Right lung (tissue), 5 donors: Measurements from ENCODE around the gene SCARF1. TPM values are rescaled to one million over a fixed set of nuclear protein-coding genes. Genes with fewer than 3 reads are reported as not detected.

Source experiments
- DNase-seq, 2 donors: peaks; one replicate each; pipeline ENCODE4 v3.0.0-alpha.2; 2013
- polyA plus RNA-seq, 5 donors: library from polyadenylated mRNA; unstranded; fragments of 120-200 nt; gene quantifications; one replicate each; pipeline versions ENCODE4 v1.2.1 to v1.2.3, GENCODE V29; 2013; ENCODE audit warnings: inconsistent platforms in 1 of 5, low replicate concordance in 1 of 5; ENCODE audit not compliant: insufficient read length in 5 of 5, insufficient read depth in 1 of 5

Gene SCARF1
- polyA plus RNA-seq, 5 donors = 14.6 to 23.5 (median 20.4) TPM

- no peak for DNase-seq
These were observed 15.8 kb downstream of the SCARF1 start for GRCh38 chr17:1629504-1630310.

DNA sequence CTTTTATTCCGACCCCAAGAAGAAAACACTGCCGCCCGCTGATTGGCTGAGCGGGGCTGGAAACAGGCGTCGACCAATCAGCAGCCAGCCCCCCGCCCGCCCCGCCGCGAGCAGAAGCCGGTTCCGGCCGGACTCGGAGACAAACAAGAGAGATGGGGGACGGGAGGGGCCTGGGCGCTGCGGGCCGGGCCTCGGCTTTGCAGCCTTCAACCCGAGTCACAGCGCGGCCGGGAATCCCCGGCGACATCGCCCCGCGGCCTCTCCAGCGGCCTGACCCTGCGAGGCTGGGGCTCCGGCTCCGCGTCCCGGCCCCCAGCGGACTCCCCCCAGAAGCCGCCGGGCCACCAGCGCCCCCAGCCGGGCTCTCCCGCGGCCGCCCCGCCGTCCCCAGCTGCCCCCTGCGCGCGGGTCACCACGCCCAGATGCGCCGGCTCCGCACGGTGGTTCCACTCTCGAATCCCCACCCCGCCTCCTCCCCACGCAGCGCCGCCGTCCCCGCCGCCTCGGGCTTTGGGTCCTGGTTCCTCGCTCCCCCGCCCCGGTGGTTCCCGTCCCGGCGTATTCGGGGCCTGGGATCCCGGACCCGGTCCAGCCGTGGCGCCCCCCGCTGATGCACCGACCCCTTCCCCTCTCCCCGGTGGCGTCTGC lies 16.6 kb downstream of the SCARF1 start:
- peak; percentile 94 for DNase-seq

GRCh38 chr17:1627982-1628855 lies 17.3 kb downstream of the SCARF1 start, which contains the start of gene SLC43A2:
SLC43A2 (minus strand) TSS chr17:1628834; CDS start chr17:1627874, 960 bp downstream.
- DNase-seq = peak; percentile 85 to 86

GRCh38 chr17:1627182-1627981 lies 18.1 kb downstream of the SCARF1 start:
- no peak for DNase-seq

DNA sequence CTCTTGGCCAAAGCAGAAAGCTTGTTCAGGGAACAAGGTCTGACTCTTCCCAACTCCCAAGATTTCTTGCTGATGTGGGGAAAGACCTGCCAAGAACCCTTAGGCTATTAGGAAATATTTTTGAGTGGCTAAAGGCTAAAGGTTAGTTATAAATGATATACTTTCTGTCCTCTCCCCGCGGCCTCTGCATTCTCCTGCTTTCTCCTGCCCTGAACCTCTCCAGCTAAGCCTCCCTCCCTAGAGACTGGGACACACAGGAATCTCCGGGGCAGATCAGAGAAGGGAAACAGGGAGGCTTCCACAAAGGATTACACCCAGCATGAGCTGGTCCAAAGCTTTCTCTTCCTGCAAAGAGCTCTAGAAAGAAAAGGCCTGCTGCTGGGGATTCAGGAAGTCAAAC lies 19.2 kb downstream of the SCARF1 start:
- no peak for DNase-seq

DNA sequence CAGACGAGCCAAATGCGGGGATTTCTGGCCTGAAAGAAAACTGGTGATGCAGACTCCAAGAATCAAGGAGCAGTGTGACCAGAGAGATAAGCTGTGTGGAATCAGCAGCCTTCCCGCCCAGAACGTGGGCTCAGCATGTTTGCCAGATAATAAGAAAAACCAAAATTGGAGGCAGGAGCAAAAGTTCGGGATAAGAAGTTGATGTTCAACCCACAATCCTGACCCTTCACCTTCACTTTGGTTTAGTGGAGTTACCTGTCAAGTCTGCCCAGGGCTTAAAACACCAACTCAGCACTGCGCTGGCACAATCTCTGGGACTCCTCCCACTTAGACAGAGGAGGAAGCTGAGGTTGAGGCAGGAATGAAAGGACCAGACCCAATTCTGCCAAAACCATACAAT lies 20.0 kb downstream of the SCARF1 start:
- DNase-seq = no peak

DNA sequence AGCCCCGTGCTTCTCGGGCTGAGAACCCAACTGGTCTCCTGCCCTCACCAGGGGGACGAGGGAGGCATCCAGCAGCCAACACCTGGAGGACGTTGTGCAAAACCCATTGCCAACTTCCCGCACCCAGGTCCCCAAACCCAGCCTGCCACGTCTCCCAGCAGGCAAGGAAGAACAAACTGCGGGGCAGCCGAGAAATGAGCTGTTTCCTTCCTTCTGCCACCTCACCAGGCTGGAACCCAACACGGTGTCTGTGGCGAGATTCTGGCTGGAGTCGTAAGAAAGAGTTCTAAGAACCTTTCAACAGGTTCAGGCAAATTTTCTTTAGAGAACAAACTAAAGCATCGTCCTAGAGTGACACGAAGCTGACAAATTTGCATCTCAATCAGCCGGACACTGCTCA lies 20.5 kb downstream of the SCARF1 start:
- no peak for DNase-seq

- no peak for DNase-seq
These were observed 20.9 kb downstream of the SCARF1 start for GRCh38 chr17:1624650-1625049.

DNA sequence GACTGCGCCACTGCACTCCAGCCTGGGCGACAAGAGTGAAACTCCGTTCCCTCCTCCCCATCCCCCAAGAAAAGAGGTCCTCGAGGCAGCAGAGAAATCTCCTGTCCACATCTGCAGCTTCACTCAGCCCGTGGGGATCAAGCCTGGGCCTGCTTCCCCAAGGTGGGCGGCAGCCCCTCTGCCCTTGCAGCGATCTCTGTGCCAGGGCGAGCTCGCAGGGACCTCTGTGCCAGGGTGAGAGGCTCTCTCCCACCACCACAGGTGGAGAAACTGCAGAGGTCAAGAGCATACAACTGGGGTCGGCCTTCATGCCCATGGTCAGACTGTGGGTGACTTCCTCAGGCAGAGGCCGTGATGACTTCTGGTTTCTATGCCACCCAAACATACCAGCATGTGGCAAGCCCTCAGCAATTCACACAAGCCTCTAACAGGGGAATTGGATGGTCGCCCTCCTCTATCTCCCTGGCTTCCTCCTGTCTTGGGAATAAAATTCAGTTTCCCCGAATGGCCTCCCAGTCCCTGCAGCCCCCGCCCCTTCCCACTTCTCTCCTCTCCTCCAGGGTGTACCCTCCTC lies 22.4 kb downstream of the SCARF1 start:
- no peak for DNase-seq

- DNase-seq = no peak
These were observed 24.1 kb downstream of the SCARF1 start for GRCh38 chr17:1621273-1621954.

DNA sequence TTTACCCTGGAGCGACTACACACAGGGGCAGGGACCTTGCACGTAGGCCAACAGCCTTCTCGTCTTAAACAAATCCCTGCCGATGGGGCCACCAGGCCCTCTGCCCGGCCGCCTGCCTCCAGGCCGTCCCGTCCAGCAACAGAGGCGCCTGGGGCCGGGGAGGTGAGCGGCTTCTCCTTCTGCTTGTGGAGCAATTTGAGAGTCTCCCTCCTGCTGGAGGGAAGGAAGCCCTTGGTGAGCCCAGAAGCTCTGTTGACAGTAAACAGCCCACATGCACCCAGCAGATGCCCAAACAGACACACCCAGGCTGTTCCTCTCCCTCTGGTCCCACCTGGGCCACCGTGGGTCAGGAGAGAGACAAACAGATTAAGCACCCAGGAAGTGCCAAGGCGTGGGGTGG lies 25.0 kb downstream of the SCARF1 start:
- DNase-seq = no peak

DNA sequence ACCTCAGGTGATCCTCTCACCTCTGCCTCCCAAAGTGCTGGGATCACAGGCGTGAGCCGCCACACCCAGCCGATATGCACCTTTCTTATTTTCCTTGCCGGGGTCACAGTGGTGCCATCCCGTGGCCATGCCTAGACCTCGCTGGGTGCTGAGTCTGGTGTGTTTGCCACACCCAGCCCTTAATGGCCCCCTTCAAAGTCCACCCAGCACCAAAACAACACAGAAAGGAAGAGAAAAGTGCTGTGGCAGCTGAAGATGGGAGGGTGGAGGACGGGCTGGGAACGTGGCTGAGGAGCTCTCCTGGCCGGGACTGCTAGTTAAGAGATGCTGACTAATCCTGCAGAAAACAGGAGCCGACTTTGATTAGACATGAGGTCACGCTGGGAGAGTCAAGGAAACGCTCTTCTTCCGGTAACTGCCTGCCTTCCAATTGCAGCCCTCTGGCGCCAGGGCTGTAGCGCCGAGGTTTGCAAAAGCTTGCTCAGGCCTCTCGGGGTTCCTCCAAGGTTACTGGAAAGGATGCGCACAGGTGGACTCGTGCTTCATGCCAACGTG lies 27.8 kb downstream of the SCARF1 start:
- no peak for DNase-seq

DNA sequence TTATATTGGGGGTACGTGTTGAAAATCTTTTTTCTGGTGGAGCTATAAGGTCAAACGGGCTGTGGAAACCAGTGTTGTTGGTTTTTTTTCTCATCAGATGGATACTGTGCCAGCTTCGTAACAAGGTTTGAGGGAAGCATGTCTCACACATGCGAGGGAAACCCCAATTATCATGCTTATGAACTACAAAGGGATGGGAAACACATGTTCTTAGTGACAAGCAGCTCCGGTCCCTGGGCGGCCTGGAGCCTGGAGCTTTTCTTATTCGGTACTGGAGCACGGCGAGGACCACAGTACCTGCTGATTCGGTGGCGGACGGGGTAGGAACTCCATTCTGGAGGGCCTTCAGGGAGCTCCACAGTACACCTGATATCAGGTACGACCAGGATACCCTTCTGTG lies 29.4 kb downstream of the SCARF1 start:
- peak; percentile 80 to 84 for DNase-seq

- no peak for DNase-seq
These were observed 33.1 kb downstream of the SCARF1 start for GRCh38 chr17:1612400-1612799.

DNA sequence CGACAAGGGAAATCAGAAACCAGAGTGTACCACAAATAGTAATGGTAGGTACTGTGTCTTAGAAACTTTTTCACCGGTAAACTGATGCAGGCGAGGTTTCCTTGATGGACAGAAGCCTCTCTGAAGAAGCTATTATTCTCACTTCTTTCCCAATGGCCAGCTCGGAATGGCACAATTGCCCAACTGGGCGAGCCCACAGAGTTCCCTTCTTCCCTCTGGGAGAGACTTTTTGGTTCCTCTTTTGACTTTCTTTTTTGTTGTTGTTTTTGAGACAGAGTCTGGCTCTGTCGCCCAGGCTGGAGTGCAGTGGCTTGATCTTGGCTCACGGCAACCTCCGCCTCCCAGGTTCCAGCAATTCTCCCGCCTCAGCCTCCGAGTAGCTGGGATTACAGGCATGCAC lies 33.8 kb downstream of the SCARF1 start:
- DNase-seq = no peak

DNA sequence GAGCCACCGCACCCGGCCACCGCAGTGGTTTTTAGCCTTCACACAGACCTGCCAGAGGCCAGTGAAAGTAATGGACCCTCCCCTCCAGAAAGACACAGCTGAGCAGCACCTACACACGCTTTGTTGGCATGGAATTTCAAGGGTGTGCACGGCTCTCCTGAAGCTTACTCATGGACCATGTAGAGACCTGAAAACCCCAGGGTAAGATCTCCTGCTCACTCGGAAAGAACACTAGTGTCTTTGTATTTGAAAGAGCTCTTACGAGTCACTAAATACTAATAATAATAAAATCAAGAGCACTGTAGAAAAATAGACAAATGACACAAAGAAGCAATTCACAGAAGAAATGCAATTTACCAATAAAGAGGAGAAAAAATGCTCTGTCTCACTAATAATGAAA lies 36.9 kb downstream of the SCARF1 start:
- no peak for DNase-seq

DNA sequence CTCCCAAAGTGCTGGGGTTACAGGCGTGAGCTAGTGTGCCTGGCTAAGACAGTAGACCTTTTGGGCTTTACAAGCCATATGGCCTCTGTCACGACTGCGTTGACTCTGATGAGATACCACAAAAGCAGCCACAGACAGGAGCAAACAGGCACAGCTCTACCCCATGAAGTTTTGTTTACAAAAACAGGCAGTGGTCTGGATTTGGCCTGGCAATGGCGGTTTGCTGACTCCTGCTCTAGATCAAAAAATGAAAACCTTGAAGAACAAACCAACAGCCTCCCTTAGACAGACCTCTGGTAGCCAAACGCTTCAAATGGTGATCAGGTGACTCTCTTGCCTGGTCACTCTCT lies 37.6 kb downstream of the SCARF1 start:
- DNase-seq = no peak

GRCh38 chr17:1606352-1606985 lies 39.1 kb downstream of the SCARF1 start:
- no peak for DNase-seq

DNA sequence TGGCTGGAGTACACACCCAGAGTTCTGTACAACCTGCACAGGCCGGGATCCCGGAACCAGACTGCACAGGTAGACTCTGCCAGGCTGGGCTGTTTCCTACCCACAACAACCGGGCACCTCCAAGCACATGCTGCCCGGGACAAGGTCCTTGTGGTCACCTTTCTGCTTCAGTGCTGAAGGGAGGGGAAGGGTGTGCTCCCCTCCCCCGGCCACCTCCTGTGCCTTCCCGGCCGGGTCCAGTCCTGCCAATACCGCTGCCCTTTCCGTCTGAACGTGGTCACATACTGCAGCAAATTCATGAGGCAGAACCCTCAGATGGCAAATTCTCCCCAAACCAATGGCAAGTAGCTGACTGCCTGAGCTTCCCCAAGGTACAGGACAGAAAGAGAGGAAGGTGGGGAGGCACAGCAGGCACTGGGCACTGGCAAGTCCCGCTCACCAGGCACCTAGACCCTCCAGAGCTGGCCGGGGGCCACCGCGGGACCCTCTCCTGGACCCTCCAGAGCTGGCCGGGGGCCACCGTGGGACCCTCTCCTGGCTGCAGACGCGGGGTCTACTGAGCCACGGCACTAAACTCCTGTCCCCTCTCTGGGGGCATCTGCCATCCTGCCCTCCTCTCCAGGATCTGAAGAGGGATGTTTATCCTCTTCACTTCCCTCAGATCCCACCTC lies 39.7 kb downstream of the SCARF1 start:
- no peak for DNase-seq
